Keratinocyte (primary cell): ENCODE measurements around the gene BRPF3. TPM values are rescaled to one million over a fixed set of nuclear protein-coding genes. Genes with fewer than 3 reads are reported as not detected.

Experiments used
- DNase-seq: peaks from one replicate; pipeline ENCODE4 v3.0.0-alpha.2; 2011; ENCODE audit warnings: low read depth, missing footprints, low spot score
- FAIRE-seq: peaks from 2 replicates; lab custom pipeline; 2011; peaks lifted over from hg19 to GRCh38; lab: Jason Lieb, UNC
- H2AFZ ChIP-seq: 2 replicates; pipeline ENCODE4 v1.6.0; 2012; ENCODE audit warnings: low read length, control low read depth, inconsistent platforms; ENCODE audit not compliant: control insufficient read depth
- H3K27ac ChIP-seq: 2 replicates; pipeline ENCODE4 v1.5.1; 2011; ENCODE audit warnings: low read length; ENCODE audit not compliant: control insufficient read depth, insufficient read depth
- H3K27me3 ChIP-seq: 3 replicates; pipeline ENCODE4 v1.6.0; 2011; ENCODE audit warnings: low read length; ENCODE audit not compliant: control insufficient read depth, insufficient read depth; ENCODE audit errors: extremely low read depth
- H3K36me3 ChIP-seq, 2 experiments: 2 replicates in 1 of 2; 3 replicates in 1 of 2; pipeline ENCODE4 v1.5.1; 2011; ENCODE audit warnings: low read length in 2 of 2, mild to moderate bottlenecking in 1 of 2; ENCODE audit not compliant: control insufficient read depth in 2 of 2, insufficient read depth in 2 of 2; ENCODE audit errors: extremely low read depth in 1 of 2
- H3K4me1 ChIP-seq: 3 replicates; pipeline ENCODE4 v1.5.1; 2011; ENCODE audit warnings: low read length; ENCODE audit not compliant: control insufficient read depth, insufficient read depth; ENCODE audit errors: extremely low read depth
- H3K4me2 ChIP-seq: 3 replicates; pipeline ENCODE4 v1.6.0; 2011; ENCODE audit warnings: low read depth, low read length; ENCODE audit not compliant: control insufficient read depth, insufficient read depth; ENCODE audit errors: extremely low read depth
- H3K4me3 ChIP-seq, 3 experiments: fragments of 200-600 bp in 1 of 3; sonication (generic) in 1 of 3; 2 replicates in 2 of 3; 3 replicates in 1 of 3; pipeline ENCODE4 v1.5.1; 2011 to 2016; ENCODE audit warnings: low read length in 3 of 3, mild to moderate bottlenecking in 3 of 3, control low read depth in 2 of 3, inconsistent platforms in 1 of 3, low read depth in 1 of 3, mixed read lengths in 1 of 3, mixed run types in 1 of 3, moderate library complexity in 1 of 3; ENCODE audit not compliant: control insufficient read depth in 2 of 3, insufficient read depth in 2 of 3; ENCODE audit errors: extremely low read depth in 1 of 3
- H3K79me2 ChIP-seq: 2 replicates; pipeline ENCODE4 v1.6.0; 2012; ENCODE audit warnings: low read length; ENCODE audit not compliant: control insufficient read depth, insufficient read depth
- H3K9ac ChIP-seq: 3 replicates; pipeline ENCODE4 v1.6.0; 2011; ENCODE audit warnings: low read length; ENCODE audit not compliant: control insufficient read depth, insufficient read depth; ENCODE audit errors: extremely low read depth
- H3K9me1 ChIP-seq: 3 replicates; pipeline ENCODE4 v1.6.0; 2011; ENCODE audit warnings: low read length; ENCODE audit not compliant: control insufficient read depth, insufficient read depth; ENCODE audit errors: extremely low read depth
- H3K9me3 ChIP-seq: 2 replicates; pipeline ENCODE4 v1.5.1; 2012; ENCODE audit warnings: low read depth, low read length; ENCODE audit not compliant: control insufficient read depth
- H4K20me1 ChIP-seq: 3 replicates; pipeline ENCODE4 v1.6.0; 2011; ENCODE audit warnings: low read length; ENCODE audit not compliant: control insufficient read depth, insufficient read depth; ENCODE audit errors: extremely low read depth
- CTCF ChIP-seq, 3 experiments: IDR thresholded peaks in 1 of 3; conservative IDR thresholded peaks in 1 of 3; optimal IDR thresholded peaks in 1 of 3; 2 replicates in 2 of 3; 3 replicates in 1 of 3; pipeline versions ENCODE3 to v1.5.1; 2011; ENCODE audit warnings: low read length in 3 of 3, mild to moderate bottlenecking in 3 of 3, moderate library complexity in 2 of 3, control low read depth in 1 of 3, inconsistent platforms in 1 of 3; ENCODE audit not compliant: insufficient read depth in 2 of 3; ENCODE audit errors: extremely low read depth in 1 of 3
- EZH2 ChIP-seq: IDR thresholded peaks from one replicate; pipeline ENCODE4 v1.6.1; 2012; ENCODE audit warnings: inconsistent platforms, mild to moderate bottlenecking, low read length, moderate library complexity
- dilution Hi-C: fragments of 300-500 bp; cut with MboI; formaldehyde crosslinking; loops from one replicate; pipeline ENCODE4 v1.7.0; 2020; ENCODE audit warnings: low sequenced_read_pairs; ENCODE audit not compliant: extremely low pct_ligation_motif_present
- polyA plus RNA-seq, 5 experiments: library from polyadenylated mRNA; depleted of rRNA in 3 of 5; stranded (reverse) in 3 of 5; stranded (forward) in 1 of 5; unstranded in 1 of 5; fragments of >200 nt; gene quantifications; 1 replicate in 1 of 5; 2 replicates in 3 of 5; 3 replicates in 1 of 5; pipeline versions ENCODE4 v1.2.1 to v1.2.3, GENCODE V29; 2011 to 2012; ENCODE audit warnings: missing spikeins in 2 of 5, low read depth in 1 of 5, low replicate concordance in 1 of 5

The BRPF3 gene
- polyA plus RNA-seq, 1 donor (not counting 4 experiments of a cell fraction or from before 2014, with no cell fraction given) = 4.8 TPM

GRCh38 chr6:36210886-36211595 lies 14.5 kb downstream of the BRPF3 start:
- TF ChIP-seq CTCF (optimal IDR thresholded peaks at IDR 0.05 in 1 of 3, IDR thresholded peaks at IDR 0.05 in 1 of 3, conservative IDR thresholded peaks at IDR 0.05 in 1 of 3; ENCODE audit: extremely low read depth in 1 of 3, insufficient read depth in 2 of 3, low read length in 3 of 3) (no peak), EZH2 (no peak)
- H3K4me2 ChIP-seq = no peak overlapping the region
- peaks cover 28 to 32% of the 10 kb centered on the region in 2 experiments for H3K36me3 ChIP-seq
- no peaks in the 10 kb centered on the region for H3K9me1 ChIP-seq
- H3K4me3 ChIP-seq = no peak overlapping the region
- no peaks in the 10 kb centered on the region for H3K79me2 ChIP-seq
- H3K9ac ChIP-seq = no peak overlapping the region
- no peak overlapping the region for H2AFZ ChIP-seq
- no peaks in the 10 kb centered on the region for H4K20me1 ChIP-seq
- no peaks in the 10 kb centered on the region for H3K27me3 ChIP-seq
- FAIRE-seq = no peak
- no peak for DNase-seq
- H3K9me3 ChIP-seq = no peaks in the 10 kb centered on the region
- no peak overlapping the region for H3K27ac ChIP-seq
- dilution Hi-C loops = no loop called here
- no peaks in the 10 kb centered on the region for H3K4me1 ChIP-seq

GRCh38 chr6:36216559-36216958 lies 20.0 kb downstream of the BRPF3 start:
- Histone ChIP-seq H2AFZ (no peak overlapping the region), H3K4me3 (no peak overlapping the region), H3K9ac (no peak overlapping the region), H3K4me2 (no peak overlapping the region), H3K9me3 (no peaks in the 10 kb centered on the region), H3K9me1 (no peaks in the 10 kb centered on the region), H3K27me3 (no peaks in the 10 kb centered on the region), H3K27ac (no peak overlapping the region), H3K36me3 (peaks cover 14 to 20% of the 10 kb centered on the region in 2 experiments), H4K20me1 (no peaks in the 10 kb centered on the region), H3K4me1 (no peaks in the 10 kb centered on the region), H3K79me2 (no peaks in the 10 kb centered on the region)
- FAIRE-seq (no peak), DNase-seq (no peak)
- no peak for TF ChIP-seq CTCF (optimal IDR thresholded peaks at IDR 0.05 in 1 of 3, IDR thresholded peaks at IDR 0.05 in 1 of 3, conservative IDR thresholded peaks at IDR 0.05 in 1 of 3; ENCODE audit: extremely low read depth in 1 of 3, insufficient read depth in 2 of 3, low read length in 3 of 3)
- no peak for TF ChIP-seq EZH2
- dilution Hi-C loops = no loop called here
